Measurements from ENCODE around the gene BNC2.

Gene BNC2

GRCh38 chr9:16612627-16613026, 257.8 kb downstream of the BNC2 start:
- Histone ChIP-seq H2AFZ (ENCODE audit: low read length) (no peak overlapping the region), H3K4me2 (ENCODE audit: low read depth, low read length, poor library complexity, severe bottlenecking) (no peak overlapping the region), H3K9me3 (ENCODE audit: insufficient read depth, low read depth, low read length) (no peaks in the 10 kb centered on the region), H3K9ac (ENCODE audit: low read depth, low read length, poor library complexity, severe bottlenecking) (no peak overlapping the region), H3K9me2 (replicated peaks; ENCODE audit: low read depth, low read length) (no peaks in the 10 kb centered on the region), H4K20me1 (ENCODE audit: insufficient read depth, low read length, poor library complexity, severe bottlenecking) (no peaks in the 10 kb centered on the region), H3K4me3 (ENCODE audit: low read length, poor library complexity, severe bottlenecking) (no peak overlapping the region), H3K4me1 (ENCODE audit: insufficient read depth, low read length, poor library complexity, severe bottlenecking) (peaks cover 10% of the 10 kb centered on the region), H3F3A (ENCODE audit: low read depth) (no peaks in the 10 kb centered on the region), H3K36me3 (ENCODE audit: insufficient read depth, low read length) (no peaks in the 10 kb centered on the region), H3K79me2 (ENCODE audit: insufficient read depth, low read length) (no peaks in the 10 kb centered on the region), H3K27me3 (ENCODE audit: insufficient read depth, low read length, poor library complexity, severe bottlenecking) (no peaks in the 10 kb centered on the region)
- TF ChIP-seq EZH2phosphoT487 (IDR thresholded peaks at IDR 0.05; ENCODE audit: borderline replicate concordance) (no peak), CTCF (conservative IDR thresholded peaks at IDR 0.05; ENCODE audit: low read length) (no peak)

- Histone ChIP-seq H4K20me1 (ENCODE audit: insufficient read depth, low read length, poor library complexity, severe bottlenecking) (no peaks in the 10 kb centered on the region), H2AFZ (ENCODE audit: low read length) (no peak overlapping the region), H3F3A (ENCODE audit: low read depth) (no peaks in the 10 kb centered on the region), H3K4me3 (ENCODE audit: low read length, poor library complexity, severe bottlenecking) (no peak overlapping the region), H3K9me2 (replicated peaks; ENCODE audit: low read depth, low read length) (no peaks in the 10 kb centered on the region), H3K4me2 (ENCODE audit: low read depth, low read length, poor library complexity, severe bottlenecking) (no peak overlapping the region), H3K9me3 (ENCODE audit: insufficient read depth, low read depth, low read length) (no peaks in the 10 kb centered on the region), H3K9ac (ENCODE audit: low read depth, low read length, poor library complexity, severe bottlenecking) (no peak overlapping the region), H3K4me1 (ENCODE audit: insufficient read depth, low read length, poor library complexity, severe bottlenecking) (peaks cover 16% of the 10 kb centered on the region), H3K36me3 (ENCODE audit: insufficient read depth, low read length) (no peaks in the 10 kb centered on the region), H3K79me2 (ENCODE audit: insufficient read depth, low read length) (no peaks in the 10 kb centered on the region), H3K27me3 (ENCODE audit: insufficient read depth, low read length, poor library complexity, severe bottlenecking) (no peaks in the 10 kb centered on the region)
- TF ChIP-seq CTCF (conservative IDR thresholded peaks at IDR 0.05; ENCODE audit: low read length) (no peak), EZH2phosphoT487 (IDR thresholded peaks at IDR 0.05; ENCODE audit: borderline replicate concordance) (no peak)
Measured at GRCh38 chr9:16611983-16612382, 258.5 kb downstream of the BNC2 start.

- Histone ChIP-seq H3K9me3 (ENCODE audit: insufficient read depth, low read depth, low read length) (no peaks in the 10 kb centered on the region), H3K79me2 (ENCODE audit: insufficient read depth, low read length) (no peaks in the 10 kb centered on the region), H3K27me3 (ENCODE audit: insufficient read depth, low read length, poor library complexity, severe bottlenecking) (no peaks in the 10 kb centered on the region), H3K9ac (ENCODE audit: low read depth, low read length, poor library complexity, severe bottlenecking) (no peak overlapping the region), H4K20me1 (ENCODE audit: insufficient read depth, low read length, poor library complexity, severe bottlenecking) (no peaks in the 10 kb centered on the region), H3K4me3 (ENCODE audit: low read length, poor library complexity, severe bottlenecking) (no peak overlapping the region), H3K36me3 (ENCODE audit: insufficient read depth, low read length) (no peaks in the 10 kb centered on the region), H2AFZ (ENCODE audit: low read length) (no peak overlapping the region), H3F3A (ENCODE audit: low read depth) (no peaks in the 10 kb centered on the region), H3K4me2 (ENCODE audit: low read depth, low read length, poor library complexity, severe bottlenecking) (no peak overlapping the region), H3K9me2 (replicated peaks; ENCODE audit: low read depth, low read length) (no peaks in the 10 kb centered on the region), H3K4me1 (ENCODE audit: insufficient read depth, low read length, poor library complexity, severe bottlenecking) (peaks cover 16% of the 10 kb centered on the region)
- TF ChIP-seq CTCF (conservative IDR thresholded peaks at IDR 0.05; ENCODE audit: low read length), result no peak
- no peak for TF ChIP-seq EZH2phosphoT487 (IDR thresholded peaks at IDR 0.05; ENCODE audit: borderline replicate concordance)
Measured at GRCh38 chr9:16611001-16611400, 259.5 kb downstream of the BNC2 start.

All from Loucy (cell line).